GM18511 (cell line): ENCODE measurements around the gene TIGD1.

Experiments used
- ATAC-seq: cut with Tn5 transposase; IDR thresholded peaks from one replicate; pipeline ENCODE4 v1.9.1; 2021; ENCODE audit warnings: mild to moderate bottlenecking, moderate library complexity; ENCODE audit not compliant: unreplicated experiment

The TIGD1 gene

DNA sequence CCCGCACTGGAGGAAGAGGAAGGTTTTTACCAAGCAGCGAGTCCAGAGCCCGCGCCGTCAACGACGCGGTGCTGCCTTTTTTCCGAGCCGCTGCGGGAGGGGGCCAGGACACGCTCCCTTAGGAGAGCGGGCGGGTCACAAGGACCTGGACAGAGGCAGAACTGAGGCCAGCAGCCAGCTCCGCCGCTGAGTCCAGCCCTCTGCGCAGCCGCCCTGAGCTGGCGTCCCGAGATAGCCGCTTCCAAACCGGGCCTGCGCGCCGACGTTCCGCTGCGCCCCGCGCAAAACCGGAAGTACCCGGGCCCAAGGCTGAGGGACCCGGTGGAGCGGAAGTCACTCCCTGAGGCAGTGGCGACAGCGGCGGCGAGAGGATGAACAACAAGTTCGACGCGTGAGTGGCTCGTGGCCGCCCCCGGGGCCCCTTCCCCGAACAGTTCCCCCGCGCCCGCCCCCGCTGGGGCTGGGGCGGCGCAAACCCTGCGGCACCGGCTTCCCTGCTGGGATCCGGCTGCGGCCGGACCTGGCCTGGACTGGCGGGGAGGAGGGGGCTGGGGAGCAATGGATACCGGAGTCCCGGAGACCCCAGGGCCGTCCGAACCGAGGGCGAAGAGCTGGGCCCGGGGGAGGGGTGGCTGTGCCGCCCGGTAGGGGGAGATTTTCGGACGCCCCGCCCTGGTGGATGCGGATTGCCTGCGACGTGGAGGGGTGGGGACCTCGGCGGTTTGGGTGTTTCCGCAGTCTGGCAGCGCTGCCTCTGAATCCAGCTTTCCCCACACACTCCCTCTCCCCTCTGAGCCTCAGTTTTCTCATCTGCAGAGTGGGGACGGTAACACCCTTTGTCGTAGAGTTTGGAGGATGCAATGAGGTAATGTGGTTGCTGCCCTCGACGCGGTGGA is at the start of gene TIGD1, which contains the start of gene EIF4E2:
Gene TIGD1 (minus strand): TSS at position 204 of the 896 bp plus-strand sequence. CDS start 675 bp downstream, outside the sequence.
Gene EIF4E2 (plus strand): TSS at position 336 of the 896 bp plus-strand sequence. CDS start 36 bp downstream, at position 372.
- peak; percentile 93 for ATAC-seq

DNA sequence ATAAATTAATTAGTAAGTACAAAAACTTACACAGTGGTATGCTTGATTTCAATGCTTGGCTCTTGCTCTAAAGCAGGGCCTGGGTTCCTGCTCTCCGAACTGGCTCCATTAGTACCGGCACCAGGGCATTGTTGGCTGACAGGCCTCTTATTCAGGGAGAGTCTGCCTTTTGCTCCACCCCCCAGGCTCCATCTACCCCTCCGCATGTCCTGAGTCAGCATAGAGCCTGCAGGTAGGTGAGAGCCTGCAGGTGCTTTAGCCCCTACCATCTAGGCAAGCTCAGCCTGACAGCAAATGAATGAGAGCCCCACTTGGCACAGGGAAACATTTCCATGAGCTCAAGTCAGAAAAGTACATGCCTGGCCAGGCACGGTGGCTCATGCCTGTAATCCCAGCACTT is 47.9 kb upstream of the TIGD1 start:
- ATAC-seq, result no peak

DNA sequence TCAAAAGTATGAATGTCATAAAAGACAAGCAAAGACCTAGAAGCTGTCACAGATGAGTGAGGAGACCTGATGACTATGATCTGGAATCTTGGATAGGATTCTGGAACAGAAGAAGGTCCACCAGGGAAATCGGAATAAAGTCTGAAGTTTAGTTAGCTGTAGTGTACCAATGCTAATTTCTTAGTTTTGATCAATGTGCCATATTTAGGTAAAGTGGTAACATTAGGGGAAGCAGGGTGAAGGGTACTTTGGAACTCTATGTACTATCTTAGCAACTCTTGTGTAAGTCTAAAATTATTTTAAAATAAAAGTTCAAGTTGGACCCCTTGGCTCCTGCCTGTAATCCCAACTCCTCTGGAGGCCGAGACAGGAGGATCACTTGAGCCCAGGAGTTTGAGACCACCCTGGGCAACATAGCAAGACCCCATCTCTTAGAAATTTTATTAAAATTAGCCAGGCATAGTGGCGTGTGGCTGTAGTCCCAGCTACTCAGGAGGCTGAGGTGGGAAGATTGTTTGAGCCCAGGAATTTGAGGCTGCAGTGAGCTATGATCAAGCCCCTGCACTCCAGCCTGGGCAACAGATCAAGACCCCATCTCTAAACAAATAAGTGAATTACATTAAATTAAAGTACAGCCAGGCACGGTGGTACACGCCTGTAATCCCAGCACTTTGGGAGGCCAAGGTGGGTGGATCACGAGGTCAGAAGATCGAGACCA is 47.2 kb upstream of the TIGD1 start:
- no peak for ATAC-seq

DNA sequence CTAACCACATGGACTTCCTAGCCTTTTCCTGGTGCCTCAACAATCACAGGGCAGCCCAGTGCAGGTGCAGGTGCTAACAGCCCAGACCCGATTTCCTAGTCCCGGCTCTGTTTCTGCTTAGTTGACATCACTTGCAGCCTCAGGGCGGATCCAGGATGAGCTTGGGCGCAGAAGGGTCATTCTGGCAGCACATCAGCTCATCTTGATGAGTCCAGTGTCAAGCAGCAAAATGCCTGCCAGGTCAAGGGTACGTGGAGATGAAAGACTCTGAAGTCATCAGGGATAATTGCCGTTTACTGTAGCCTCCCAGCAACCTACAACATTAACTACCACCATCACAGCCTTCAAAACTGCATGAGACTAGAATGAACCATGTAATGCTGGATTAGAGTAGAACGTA is 43.6 kb upstream of the TIGD1 start:
- ATAC-seq, result no peak

DNA sequence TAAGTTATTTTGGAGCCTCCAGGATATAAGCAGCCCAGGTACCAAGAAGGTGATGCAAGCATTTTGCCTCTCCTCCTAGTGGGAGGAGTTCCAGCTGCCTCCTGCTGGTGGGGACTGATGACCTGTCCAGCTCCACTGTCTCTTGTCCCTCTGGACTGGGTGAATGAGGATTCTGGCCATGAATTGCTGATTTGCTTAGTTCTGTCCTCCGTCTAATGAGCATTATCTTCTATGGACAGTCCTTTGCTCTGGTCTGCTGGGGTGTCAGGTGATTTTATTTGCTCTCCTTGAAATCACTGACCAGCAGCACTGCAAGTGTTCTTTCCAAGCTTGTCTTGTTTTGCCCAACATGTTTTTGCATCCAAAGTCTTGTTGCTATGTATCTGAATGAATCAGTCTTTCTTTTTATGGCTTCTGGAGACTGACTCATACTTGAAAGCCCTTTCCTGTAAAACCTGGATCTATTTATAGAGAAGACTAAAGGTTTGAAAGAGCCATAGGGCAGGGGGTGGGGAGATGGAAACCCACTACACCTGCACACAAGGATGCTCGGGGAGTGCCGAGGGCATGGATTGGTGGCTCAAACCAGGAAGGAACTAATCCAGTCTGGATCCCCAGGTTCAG is 42.5 kb upstream of the TIGD1 start:
- ATAC-seq, result no peak

DNA sequence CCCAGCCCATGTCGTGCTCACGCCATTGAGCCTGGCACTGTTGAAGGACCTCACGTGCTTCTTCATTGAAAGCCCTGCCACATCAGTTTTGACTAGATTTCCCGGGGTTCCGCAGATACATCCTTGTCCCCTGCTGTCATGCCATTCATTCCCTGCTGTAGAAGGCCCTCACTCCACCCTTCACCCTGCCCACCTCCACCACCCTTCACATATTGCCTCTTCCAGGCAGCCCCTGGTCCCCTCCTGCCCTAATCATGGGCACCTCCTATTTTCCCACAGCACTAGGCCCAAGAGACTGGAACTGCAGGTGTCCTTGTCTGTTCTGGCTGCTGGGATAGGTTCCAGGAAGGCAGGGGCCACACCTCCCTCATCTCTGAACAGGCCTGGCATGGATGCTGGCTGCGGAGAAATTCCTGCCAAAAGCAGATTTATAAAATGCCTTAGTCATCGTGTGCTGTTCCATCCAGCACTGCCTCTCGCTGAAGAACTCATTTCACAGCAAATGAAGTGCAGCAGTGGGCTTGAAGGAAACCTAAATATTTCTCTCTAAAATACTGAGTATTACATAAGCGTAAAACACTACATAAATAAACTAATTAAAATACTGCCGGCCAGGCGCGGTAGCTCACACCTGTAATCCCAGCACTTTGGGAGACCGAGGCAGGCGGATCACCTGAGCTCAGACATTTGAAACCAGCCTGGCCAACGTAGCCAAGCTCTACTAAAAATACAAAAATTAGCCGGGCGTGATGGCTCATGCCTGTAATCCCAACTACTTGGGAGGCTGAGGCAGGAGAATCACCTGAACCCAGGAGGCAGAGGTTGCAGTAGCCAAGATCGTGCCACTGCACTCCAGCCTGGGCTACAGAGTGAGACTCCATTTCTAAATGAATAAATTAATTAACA is 38.6 kb upstream of the TIGD1 start:
- no peak for ATAC-seq

DNA sequence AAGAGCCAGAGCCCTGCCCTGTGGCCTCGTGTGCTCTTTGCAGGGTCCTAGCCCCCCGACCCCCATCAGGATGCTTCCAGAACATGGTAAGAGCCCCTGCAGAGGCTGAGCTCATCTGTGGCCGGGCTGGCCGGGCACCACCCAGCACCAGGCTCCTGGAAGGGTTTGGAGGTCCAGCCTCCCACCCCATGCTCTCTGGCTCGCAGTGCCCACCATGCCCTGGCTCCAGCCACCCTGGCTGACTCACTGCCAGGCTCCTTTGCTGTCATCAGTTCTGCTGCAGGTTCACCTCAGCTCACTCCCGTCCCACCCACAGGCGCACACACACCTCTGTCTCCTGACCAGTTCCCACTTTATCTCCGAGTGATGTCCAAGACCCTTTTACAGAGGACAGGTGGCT is 37.7 kb upstream of the TIGD1 start:
- no peak for ATAC-seq

DNA sequence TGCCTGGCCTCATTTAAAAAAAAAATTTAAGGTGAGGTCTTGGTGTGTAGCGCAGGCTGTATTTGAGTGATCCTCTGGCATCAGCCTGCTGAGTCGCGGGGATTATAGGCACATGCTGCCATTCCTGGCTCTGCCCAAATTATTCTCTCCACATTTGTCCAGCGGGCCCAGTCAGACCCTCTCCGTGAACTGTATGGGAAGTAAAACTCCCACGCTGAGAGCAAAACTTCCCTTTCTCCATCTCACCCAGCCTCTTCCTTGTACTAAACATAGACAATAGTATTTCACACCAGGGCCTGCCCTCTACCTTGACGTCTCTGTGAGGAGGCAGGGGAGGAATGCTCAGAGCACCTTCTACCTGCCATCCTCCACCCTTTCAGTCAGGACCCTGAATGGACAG is 37.2 kb upstream of the TIGD1 start:
- no peak for ATAC-seq

DNA sequence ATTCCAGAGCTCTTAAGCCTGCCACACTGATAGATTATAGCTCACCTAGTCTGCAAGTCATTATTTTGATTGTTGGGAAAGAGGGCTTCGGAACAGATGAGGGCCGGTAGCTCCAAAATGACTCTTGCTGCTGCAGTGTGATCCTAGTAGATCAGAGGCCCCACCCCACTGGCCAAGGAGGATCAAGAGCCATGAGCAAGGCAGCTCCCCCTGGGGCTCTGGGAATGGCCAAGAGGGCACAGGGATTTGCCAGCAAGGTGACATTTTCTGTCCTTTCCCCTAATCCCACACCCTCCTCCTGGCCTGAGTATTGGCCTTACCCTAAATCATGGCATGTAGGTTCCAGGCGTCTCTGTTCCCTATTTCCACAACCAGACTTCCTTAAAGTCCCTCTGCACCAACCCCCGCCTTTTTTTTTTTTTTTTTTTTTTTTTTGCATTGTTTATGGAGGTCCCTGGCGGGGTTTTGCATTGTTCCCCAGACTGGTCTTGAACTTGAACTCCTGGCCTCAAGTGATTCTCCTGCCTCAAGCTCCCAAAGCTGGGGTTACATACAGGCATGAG is 36.7 kb upstream of the TIGD1 start:
- ATAC-seq, result no peak

DNA sequence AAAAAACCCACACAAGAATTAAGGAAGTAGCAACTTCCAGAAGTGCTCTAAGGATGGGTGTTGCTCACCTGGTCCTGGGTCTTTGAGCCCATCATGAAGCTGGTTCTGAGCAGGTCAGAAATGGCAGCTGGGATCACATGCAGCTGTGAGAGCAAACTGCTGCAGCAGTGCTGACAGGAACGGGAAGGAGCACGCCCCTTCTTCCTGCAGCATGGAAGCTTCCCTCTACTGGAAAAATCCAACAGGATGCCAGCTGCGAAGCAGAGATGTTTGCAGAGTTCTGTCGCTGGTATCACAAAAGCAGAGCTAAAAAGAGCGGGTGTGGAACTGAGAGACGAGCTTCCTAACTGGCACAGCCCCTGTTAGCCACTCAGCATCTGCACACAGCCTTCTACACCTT is 33.9 kb upstream of the TIGD1 start:
- ATAC-seq, result no peak

DNA sequence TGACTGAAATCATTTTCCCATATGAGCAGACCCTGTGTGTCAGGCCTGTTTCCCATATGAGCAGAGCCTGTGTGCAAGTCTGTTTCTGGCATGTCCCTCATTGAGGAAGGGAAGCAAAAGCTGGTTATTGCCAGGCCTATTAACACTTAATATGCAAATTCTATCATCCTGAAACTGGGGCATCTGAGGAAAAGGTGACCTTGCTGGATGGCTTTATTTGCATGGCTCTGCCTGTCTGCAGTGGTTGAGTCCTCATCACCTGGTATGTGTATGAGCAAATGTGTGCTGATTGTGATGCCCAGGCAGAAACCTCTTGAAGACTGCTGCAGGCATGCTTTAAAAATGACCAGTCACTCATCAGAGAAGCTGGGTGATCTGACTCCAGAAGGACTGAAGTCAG is 31.4 kb upstream of the TIGD1 start:
- ATAC-seq, result no peak

DNA sequence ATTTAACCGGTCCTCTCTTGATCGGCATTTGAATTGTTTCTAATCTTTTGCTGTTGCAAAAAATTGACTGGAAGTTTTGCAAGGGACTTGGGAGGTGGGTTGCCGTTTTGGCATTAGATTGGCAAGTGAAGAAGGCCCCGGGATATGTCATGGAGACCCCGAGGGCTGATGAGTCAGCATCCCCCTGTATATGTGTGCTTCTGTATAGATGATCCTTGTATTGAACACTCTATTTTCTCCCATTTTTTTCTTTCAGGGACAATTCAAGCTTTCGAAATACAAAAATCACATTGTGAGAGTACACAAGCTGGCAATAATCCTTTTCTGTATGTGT is 30.3 kb upstream of the TIGD1 start:
- ATAC-seq, result no peak

DNA sequence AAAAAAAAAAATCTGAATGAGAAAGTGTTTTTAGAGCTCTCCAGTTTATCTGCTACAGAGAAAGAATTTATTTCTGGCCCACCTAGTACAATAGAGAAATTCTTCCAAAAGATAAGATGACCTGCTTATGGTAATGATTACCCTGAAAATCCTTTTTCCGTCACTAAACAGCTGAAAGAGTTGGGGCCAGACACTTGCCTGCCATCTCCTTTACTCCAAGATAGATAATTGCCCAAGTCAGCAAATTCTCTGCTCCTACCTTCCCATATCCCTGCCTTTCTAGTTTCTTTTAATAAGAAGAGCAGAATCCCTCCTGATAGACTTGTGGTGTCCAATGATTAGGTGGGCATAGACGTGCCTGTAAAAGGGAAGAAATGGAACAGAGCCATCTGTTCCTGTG is 28.3 kb upstream of the TIGD1 start:
- no peak for ATAC-seq

DNA sequence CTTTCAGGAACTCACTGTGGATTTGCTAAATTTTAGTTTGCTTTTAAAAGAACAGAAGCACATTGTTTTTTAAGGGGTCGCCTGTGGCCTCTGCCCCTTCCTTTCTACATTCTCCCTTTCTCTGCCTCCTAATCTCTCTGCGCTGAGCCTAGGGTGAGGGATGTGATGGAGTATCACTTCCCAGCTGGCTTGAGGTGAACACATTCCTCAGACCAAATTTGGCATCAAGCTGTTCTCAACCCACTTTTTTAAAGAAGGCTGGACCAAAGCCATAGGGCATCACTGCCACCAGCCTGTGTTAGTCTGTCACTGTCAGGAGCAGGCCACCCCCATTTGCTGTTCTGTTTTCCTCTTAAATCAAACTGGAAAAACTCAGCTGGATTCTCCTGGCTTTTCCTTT is 27.5 kb upstream of the TIGD1 start:
- no peak for ATAC-seq

DNA sequence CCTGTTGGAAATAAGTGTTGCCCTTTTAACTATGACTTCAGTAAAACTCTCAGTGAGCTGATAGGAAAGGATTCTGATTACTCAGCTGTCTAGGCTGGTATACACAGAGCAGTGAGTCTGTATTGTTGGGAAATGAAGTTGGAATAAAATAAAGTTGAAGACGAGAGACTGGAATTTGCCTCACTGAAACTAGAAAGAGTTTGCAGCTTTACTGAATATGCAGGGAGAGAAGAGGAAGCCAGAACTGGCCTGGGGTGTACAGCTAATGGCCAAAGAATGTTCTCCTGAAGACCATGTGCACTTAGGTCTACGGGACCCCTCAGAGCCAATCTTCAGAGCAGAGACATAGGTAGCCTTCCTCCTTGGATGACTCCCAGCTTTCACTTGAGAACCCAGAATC is 26.6 kb upstream of the TIGD1 start:
- no peak for ATAC-seq

DNA sequence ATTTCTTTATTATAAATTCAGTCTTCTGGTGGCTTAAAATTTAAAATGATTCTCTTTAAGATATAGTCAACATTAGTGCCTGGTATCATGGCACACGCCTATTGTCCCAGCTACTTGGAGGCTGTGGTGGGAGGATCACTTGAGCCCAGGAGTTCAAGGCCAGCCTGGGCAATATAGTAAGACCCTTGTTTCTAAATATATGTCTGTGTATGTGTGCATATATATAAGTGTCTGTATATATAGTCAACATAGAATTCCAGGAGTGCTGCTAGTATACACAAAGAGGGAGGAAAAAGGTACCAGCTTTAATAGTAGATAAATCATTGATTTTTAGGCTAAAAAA is 25.0 kb upstream of the TIGD1 start:
- no peak for ATAC-seq

DNA sequence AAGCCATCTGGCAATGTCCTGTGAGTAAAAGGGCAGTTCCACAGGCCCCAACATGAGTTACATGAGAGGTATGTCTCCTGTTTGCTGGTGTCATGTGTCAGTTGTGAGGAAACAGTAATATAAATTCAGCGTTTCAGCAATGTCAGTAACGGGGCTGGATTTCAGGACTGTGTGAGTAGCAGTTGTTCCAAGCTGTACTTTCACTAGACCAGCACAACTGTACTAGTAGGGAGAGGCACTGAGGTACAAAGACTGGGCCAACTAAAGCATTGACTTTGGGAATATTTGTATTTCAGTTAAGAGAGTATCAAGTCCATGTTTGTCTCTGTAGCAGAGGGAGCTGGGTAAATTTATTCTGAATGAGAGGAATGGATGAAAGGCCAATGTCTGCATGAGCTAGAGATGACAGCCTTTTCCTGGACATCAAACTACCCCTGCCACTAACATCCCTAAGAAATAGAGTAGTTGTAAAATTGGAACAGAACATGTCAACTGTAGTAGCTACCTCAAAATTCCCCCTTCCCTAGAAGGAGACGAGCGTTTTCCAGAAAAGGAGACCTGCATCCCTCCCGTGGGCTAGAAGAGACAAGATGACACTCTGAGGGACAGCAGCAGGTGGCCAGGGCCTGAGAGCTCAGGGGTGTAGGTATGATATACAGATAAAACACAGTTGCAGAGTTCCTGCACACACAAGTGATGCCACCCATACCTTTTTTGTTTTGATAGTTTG is 24.5 kb upstream of the TIGD1 start:
- no peak for ATAC-seq

DNA sequence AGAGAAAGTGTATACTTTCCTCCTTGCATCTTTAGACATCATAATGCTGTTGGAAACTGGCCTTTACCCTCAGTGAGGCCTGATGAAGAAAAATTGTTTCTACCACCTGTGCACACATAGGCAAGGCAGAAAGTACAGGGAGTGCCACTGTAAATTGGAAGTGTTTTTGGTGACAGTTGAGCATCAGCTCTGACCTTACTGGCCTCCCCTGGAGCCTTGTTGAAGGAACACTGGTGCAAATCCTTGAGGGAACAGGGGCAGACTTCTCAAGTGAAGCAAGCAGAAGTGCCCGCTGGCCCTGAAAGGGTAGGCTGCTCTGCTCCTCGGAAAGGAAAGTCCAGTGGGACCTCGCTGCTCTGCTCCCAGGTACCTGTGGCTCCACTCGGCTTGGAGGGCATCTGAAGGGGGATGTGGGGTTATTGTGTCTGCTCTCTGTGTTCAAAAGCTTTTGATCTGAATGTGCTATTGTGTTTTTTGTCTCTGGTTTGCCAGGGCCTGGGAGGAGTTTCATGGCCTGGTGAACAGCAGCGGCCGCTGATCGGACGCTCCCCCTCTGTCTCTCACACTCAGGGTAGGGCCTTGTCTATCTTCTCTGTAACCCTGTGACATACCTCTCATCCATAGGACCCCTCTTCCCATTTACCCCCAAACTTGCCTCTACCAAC is 23.5 kb upstream of the TIGD1 start:
- ATAC-seq, result no peak

DNA sequence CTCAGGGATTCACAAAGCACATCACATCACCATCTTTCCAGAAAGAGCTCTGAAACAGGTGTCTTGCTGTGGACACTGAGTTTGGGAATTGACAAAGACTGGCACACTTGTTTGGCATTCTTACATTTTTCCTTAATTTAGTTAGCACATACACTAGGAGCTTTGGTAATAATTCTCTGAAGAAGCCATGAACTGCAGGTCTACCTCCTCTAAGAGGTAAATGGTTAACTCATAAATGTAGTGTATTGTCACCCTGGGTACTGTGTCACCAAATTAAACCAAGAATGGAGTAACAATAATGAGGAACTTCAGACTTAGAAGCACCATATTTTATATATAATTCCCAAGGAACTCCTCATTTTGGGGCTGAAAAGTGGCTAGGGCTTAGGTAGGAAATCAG is 22.7 kb upstream of the TIGD1 start:
- no peak for ATAC-seq
